A673 (cell line): Measurements from ENCODE around the gene TTLL11. TPM values are rescaled to one million over a fixed set of nuclear protein-coding genes. Genes with fewer than 3 reads are reported as not detected.
A peak's percentile ranks its signal among the peaks of the same experiment; 100 is the strongest.

Source experiments
- BruUV-seq: library from RNA; stranded (reverse); fragments of 400-500 nt; replicated peaks from 2 replicates; lab custom pipeline; 2021; lab: Mats Ljungman, UMichigan
- CTCF ChIA-PET: fragments of 300-600 bp; sonication (Branson Sonifier 250); formaldehyde crosslinking; loops from one replicate; lab custom pipeline; 2022; ENCODE audit warnings: antibody characterized with exemption; lab: Charles Lee
- POLR2A ChIA-PET: fragments of 300-600 bp; sonication (Branson Sonifier 250); formaldehyde crosslinking; loops from one replicate; lab custom pipeline; 2022; ENCODE audit warnings: antibody characterized with exemption; ENCODE audit not compliant: low non-redundant PET; lab: Charles Lee
- DNase-seq: peaks from one replicate; pipeline ENCODE4 v3.0.0-alpha.2; 2015; ENCODE audit warnings: low spot score
- H3K27ac ChIP-seq: fragments of 200-600 bp; sonication (generic); 2 replicates; pipeline ENCODE4 v1.5.1; 2016; ENCODE audit warnings: mixed run types, low read depth, mild to moderate bottlenecking, mixed read lengths, antibody characterized with exemption, low read length; ENCODE audit not compliant: poor library complexity, severe bottlenecking
- H3K27me3 ChIP-seq: fragments of 200-600 bp; sonication (generic); replicated peaks from 2 replicates; pipeline ENCODE4 v1.6.1; 2017; ENCODE audit warnings: mixed run types, low read depth, mild to moderate bottlenecking, mixed read lengths, antibody characterized with exemption, low read length; ENCODE audit not compliant: insufficient read depth, poor library complexity
- H3K36me3 ChIP-seq: fragments of 200-600 bp; sonication (generic); 2 replicates; pipeline ENCODE4 v1.6.1; 2016; ENCODE audit warnings: mixed run types, mild to moderate bottlenecking, mixed read lengths, antibody characterized with exemption, low read length; ENCODE audit not compliant: insufficient read depth, poor library complexity, severe bottlenecking
- H3K4me1 ChIP-seq: fragments of 200-600 bp; sonication (generic); 2 replicates; pipeline ENCODE4 v1.6.1; 2017; ENCODE audit warnings: mixed run types, mild to moderate bottlenecking, mixed read lengths, antibody characterized with exemption, low read length; ENCODE audit not compliant: insufficient read depth, poor library complexity, severe bottlenecking
- H3K4me3 ChIP-seq: fragments of 200-600 bp; sonication (generic); 2 replicates; pipeline ENCODE4 v1.5.1; 2016; ENCODE audit warnings: low read depth, mixed run types, mild to moderate bottlenecking, mixed read lengths, low read length; ENCODE audit not compliant: poor library complexity, severe bottlenecking
- H3K9me3 ChIP-seq: fragments of 200-600 bp; sonication (generic); 2 replicates; pipeline ENCODE4 v1.6.1; 2016; ENCODE audit warnings: mixed run types, low read depth, mild to moderate bottlenecking, mixed read lengths, antibody characterized with exemption, low read length; ENCODE audit not compliant: poor library complexity, severe bottlenecking
- CTCF ChIP-seq: fragments of 300-800, 200-600 bp; sonication (generic); conservative IDR thresholded peaks from 2 replicates; pipeline ENCODE4 v1.5.1; 2017; ENCODE audit warnings: low read depth, mild to moderate bottlenecking, antibody characterized with exemption, low read length, moderate library complexity, mixed read lengths
- EZH2 ChIP-seq: fragments of 200-600 bp; sonication (generic); IDR thresholded peaks from 2 replicates; pipeline ENCODE4 v1.6.1; 2017; ENCODE audit warnings: borderline replicate concordance, low read depth, mild to moderate bottlenecking, mixed read lengths, antibody characterized with exemption, low read length; ENCODE audit not compliant: poor library complexity, severe bottlenecking
- intact Hi-C: fragments of 100-400 bp; cut with micrococcal nuclease; formaldehyde crosslinking; loops from one replicate; pipeline ENCODE4 v1.10.0; 2022; ENCODE audit not compliant: unreplicated experiment
- total RNA-seq: library from RNA; stranded (reverse); gene quantifications from 2 replicates; pipeline ENCODE4 v1.2.3, GENCODE V29; 2021

TTLL11 gene
- total RNA-seq, 1 experiment from 2014 or later = 3.0 TPM

DNA sequence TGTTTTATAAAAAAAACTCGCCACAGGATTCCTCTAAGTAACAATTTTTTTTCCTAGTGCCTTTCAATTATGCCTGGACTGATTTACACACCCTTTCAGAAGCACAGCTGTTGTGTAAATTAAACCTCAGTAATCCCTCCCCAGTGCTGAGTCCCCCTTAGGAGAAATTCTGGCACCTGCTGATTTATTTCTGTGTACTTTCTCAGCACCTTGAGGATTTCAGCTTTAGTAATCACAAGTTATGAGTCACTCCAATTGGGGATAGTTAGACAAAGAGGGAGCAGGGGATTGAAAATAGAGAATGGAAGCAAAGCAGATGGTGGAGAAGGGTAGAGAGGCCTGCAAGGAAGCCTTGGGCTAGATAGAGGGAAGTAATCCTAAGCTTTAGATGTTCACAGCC is 171.7 kb downstream of the TTLL11 start:
- TF ChIP-seq EZH2 (no peak), CTCF (no peak)
- POLR2A ChIA-PET = no interaction called here
- BruUV-seq = no TSS peak
- H3K9me3 ChIP-seq = no peaks in the 10 kb centered on the region
- no peaks in the 10 kb centered on the region for H3K36me3 ChIP-seq
- no peaks in the 10 kb centered on the region for H3K4me1 ChIP-seq
- intact Hi-C loops = no loop called here
- H3K27ac ChIP-seq = no peak overlapping the region
- H3K4me3 ChIP-seq = no peak overlapping the region
- no peaks in the 10 kb centered on the region for H3K27me3 ChIP-seq
- CTCF ChIA-PET = no interaction called here
- peak; percentile 14 for DNase-seq

DNA sequence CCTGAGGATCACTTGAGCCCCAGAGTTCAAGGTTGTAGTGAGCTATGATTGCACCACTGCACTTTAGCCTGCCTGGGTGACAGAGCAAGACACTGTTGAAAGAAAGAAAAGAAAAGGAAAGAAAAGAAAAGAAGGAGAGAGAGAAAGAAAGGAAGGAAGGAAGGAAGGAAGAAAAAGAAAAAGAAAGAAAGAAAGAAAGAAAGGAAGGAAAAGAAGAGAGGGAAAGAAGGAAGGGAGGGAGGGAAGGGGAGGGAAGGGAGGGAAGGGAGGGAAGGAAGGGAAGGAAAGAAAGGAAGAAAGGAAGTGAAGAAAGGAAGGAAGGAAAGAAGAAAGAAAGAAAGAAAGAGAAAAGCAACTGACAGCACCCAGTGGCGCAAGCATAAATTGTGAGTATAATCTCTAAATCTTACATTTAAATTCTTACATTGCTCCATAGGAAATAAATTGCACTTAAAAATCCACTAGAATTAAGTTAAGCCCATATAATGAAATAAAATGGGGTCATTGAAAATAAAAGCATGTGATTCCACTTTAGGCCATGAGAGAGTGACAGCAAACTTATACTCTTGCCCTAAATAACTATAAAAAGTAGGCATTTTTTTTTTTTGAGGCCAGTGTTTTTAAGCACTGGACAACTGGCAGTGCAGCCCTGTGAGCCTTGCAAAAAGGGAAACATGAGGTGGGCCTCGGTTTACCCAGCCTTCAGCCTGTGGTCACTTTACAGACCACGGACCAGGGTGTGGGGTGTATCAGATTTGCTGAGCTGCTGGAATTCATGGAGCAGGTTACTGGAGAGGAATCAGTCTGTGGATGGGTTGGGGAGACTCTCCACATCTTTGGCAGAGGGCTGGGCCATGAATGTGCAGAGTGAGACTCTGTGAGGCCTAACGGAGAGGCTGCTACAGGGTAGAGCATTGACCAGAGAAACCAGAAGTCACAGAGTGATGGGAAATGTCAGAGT is 175.5 kb downstream of the TTLL11 start:
- Histone ChIP-seq H3K36me3 (no peaks in the 10 kb centered on the region), H3K4me3 (no peak overlapping the region), H3K27me3 (no peaks in the 10 kb centered on the region), H3K9me3 (no peaks in the 10 kb centered on the region), H3K27ac (no peak overlapping the region), H3K4me1 (no peaks in the 10 kb centered on the region)
- POLR2A ChIA-PET = no interaction called here
- CTCF ChIA-PET = no interaction called here
- intact Hi-C loops = no loop called here
- BruUV-seq = no TSS peak
- no peak for DNase-seq
- TF ChIP-seq CTCF = no peak
- TF ChIP-seq EZH2 = no peak

DNA sequence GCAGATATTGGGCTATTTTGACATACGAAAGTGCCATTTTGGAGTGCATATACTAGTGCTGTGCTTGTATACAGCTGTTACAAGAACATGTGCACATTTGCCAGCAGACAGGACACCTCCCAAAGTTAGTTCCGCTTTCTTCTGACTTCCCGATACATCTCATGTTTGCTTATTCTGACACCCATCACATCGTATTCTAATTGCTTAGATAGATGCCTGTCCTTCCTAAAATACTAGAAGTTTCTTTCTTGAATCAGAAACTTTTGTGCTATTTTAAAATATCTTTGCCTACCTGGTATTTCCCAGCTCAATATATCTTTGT is 177.8 kb downstream of the TTLL11 start:
- no TSS peak for BruUV-seq
- TF ChIP-seq CTCF (no peak), EZH2 (no peak)
- no peaks in the 10 kb centered on the region for H3K36me3 ChIP-seq
- no peak overlapping the region for H3K4me3 ChIP-seq
- H3K4me1 ChIP-seq = no peaks in the 10 kb centered on the region
- ChIA-PET CTCF (no interaction called here), POLR2A (no interaction called here)
- H3K27ac ChIP-seq = no peak overlapping the region
- H3K27me3 ChIP-seq = no peaks in the 10 kb centered on the region
- DNase-seq = no peak
- no peaks in the 10 kb centered on the region for H3K9me3 ChIP-seq
- intact Hi-C loops = no loop called here
